ENCODE measurements around the gene IQSEC3.

Gene IQSEC3

GRCh38 chr12:223841-224240, 157.3 kb downstream of the IQSEC3 start:
- DNase-seq = peak in 1 of 2 donors; percentile 3
- no peak for TF ChIP-seq CTCF (IDR thresholded peaks at IDR 0.05)
- intact Hi-C loops (cut with DNase I; ENCODE audit: low total_unique reads) = no loop called here
- no peak overlapping the region for H3K27ac ChIP-seq
- no peaks in the 10 kb centered on the region for H3K9me3 ChIP-seq
- peaks cover 0 to 3% (median 0%) of the 10 kb centered on the region in 4 donors for H3K4me1 ChIP-seq
- peaks cover 0 to 33% of the 10 kb centered on the region in 2 donors for H3K27me3 ChIP-seq
- no peaks in the 10 kb centered on the region for H3K36me3 ChIP-seq
- no peak overlapping the region for H3K4me3 ChIP-seq

DNA sequence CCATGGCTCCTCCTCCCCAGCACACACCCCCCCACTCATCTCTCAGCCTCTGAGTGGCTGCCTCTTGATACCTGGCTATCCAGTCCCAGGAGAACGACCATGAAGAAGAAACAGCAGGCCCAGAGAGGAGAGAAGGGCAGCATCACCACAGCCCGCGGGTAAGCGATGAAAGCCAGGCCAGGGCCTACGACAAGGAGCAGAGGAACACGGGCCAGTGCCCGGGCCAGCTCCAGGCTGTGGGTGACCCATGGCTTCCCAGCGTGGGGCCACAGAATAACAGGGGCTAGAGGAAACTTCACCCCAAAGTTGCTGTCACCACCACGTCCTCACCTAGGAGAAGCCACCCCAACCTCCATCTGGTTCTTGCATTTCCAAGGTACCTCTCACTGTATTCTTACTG, 157.8 kb downstream of the IQSEC3 start:
- H3K36me3 ChIP-seq = no peaks in the 10 kb centered on the region
- peaks cover 0 to 3% (median 0%) of the 10 kb centered on the region in 4 donors for H3K4me1 ChIP-seq
- DNase-seq = peak in 1 of 2 donors; percentile 11
- intact Hi-C loops (cut with DNase I; ENCODE audit: low total_unique reads) = no loop called here
- no peaks in the 10 kb centered on the region for H3K9me3 ChIP-seq
- H3K4me3 ChIP-seq = no peak overlapping the region
- peaks cover 0 to 28% of the 10 kb centered on the region in 2 donors for H3K27me3 ChIP-seq
- H3K27ac ChIP-seq = no peak overlapping the region
- TF ChIP-seq CTCF (IDR thresholded peaks at IDR 0.05) = no peak

DNA sequence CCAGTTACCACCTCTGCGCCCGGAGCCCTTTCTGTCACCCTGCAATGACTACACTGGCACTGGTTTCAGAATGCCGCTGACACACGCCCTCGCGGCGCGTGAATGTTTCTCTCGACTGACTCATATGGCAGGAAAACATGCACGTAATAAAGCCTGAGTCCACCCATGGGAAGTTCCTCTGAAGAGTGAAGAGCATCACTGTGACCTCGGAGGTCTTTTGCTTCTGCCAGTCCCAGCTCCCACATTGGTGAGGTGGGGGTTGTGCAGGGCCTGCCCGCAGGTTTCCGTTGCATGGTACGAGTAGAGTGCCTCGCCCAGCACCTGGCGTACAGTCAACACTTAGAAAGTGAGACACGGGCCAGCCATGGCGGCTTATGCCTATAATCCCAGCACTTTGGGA, 158.4 kb downstream of the IQSEC3 start:
- intact Hi-C loops (cut with DNase I; ENCODE audit: low total_unique reads) = no loop called here
- no peaks in the 10 kb centered on the region for H3K36me3 ChIP-seq
- H3K4me1 ChIP-seq = peaks cover 0 to 2% (median 0%) of the 10 kb centered on the region in 4 donors
- no peak for TF ChIP-seq CTCF (IDR thresholded peaks at IDR 0.05)
- no peak overlapping the region for H3K27ac ChIP-seq
- H3K27me3 ChIP-seq = peaks cover 0 to 25% of the 10 kb centered on the region in 2 donors
- no peaks in the 10 kb centered on the region for H3K9me3 ChIP-seq
- DNase-seq = peak; percentile 12 to 39
- no peak overlapping the region for H3K4me3 ChIP-seq

DNA sequence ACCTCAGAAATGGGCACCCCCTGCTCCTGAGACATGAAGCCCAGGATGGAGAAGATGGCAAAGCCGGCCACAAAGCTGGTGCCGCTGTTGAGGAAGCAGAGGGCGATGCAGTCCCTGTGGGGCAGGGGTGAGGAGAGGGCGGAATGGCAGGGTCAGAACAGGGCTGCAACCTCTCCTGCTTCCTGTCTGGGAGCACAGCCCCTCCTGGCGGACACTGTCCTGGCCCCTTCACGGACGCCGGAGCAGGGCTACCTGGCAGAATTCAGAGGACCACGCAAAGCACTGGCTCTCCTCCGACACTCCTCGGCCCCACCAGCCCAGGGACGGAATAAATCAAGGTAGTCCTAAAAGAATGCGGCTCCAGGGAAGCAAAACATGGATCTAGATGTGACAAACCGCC, 159.8 kb downstream of the IQSEC3 start:
- intact Hi-C loops (cut with DNase I; ENCODE audit: low total_unique reads) = no loop called here
- peak in 1 of 2 donors; percentile 45 for DNase-seq
- no peaks in the 10 kb centered on the region for H3K4me1 ChIP-seq
- no peaks in the 10 kb centered on the region for H3K36me3 ChIP-seq
- no peaks in the 10 kb centered on the region for H3K9me3 ChIP-seq
- no peak for TF ChIP-seq CTCF (IDR thresholded peaks at IDR 0.05)
- H3K4me3 ChIP-seq = no peak overlapping the region
- H3K27me3 ChIP-seq = peaks cover 0 to 13% of the 10 kb centered on the region in 2 donors
- H3K27ac ChIP-seq = no peak overlapping the region

- no peak for DNase-seq
- Histone ChIP-seq H3K4me3 (no peak overlapping the region), H3K9me3 (no peaks in the 10 kb centered on the region), H3K27ac (no peak overlapping the region), H3K27me3 (peaks cover 0 to 12% of the 10 kb centered on the region in 2 donors), H3K36me3 (no peaks in the 10 kb centered on the region), H3K4me1 (no peaks in the 10 kb centered on the region)
- intact Hi-C loops (cut with DNase I; ENCODE audit: low total_unique reads) = no loop called here
- no peak for TF ChIP-seq CTCF (IDR thresholded peaks at IDR 0.05)
Measured at GRCh38 chr12:227286-227915, 160.8 kb downstream of the IQSEC3 start.

Measured in tibial artery (tissue), 4 donors.